DMS 273 (cell line): ENCODE measurements around the gene ARRDC3.
A peak's percentile ranks its signal among the peaks of the same experiment; 100 is the strongest.
"Not testable (repeated sequence)": the region's sequence is repeated elsewhere in the genome, so short reads cannot be mapped to it uniquely, and the experiment has no call there.

Experiments
- DNase-seq: peaks from one replicate; lab custom pipeline; 2025; ENCODE audit not compliant: unreplicated experiment; lab: John Stamatoyannopoulos, UW

The ARRDC3 gene

DNA sequence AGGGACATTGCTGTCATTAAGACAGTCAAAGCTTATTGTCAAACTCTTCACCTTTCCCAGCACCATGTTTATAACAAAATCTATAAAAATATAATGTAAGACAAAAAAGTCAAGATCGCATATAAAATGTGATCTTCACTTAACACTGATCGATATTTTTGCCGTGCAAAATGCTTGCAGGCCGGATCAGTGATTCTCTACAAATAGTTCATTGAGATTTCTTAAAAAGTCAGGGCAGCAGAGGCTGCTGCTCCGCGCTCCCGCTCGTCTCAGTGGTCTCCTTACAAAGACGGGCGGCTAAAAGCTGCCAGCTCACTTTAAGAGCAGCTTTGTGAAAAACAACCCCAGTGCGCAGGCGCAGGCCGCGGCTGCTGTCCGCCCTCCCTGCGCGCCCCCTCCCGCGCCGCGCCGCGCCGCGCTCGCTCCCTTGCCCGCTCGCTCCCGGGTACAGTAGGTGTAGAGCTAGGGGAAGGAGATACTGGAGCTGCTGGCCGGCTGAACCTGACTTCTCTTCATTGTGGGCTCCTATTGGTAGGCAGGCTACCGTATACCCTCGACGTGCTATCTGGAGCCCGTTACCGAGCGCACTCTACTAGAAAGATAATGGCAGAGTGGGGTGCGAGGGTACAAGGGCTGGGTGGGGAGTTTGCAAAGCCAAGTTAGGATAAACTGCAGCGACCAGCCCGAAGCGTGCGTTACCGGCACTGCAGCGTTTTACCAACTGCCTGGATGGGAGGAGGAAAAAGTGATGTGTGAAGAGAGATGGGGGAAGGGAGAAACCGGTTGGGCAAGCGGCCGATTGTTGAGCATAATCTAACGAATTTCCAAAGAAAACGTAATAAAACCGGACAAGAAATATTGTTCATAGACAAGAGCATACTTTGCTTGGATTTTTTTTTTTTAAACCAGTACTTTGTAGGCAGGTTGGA, at the start of gene ARRDC3:
TSS of gene ARRDC3 (minus strand) at position 291 of the 929 bp plus-strand sequence. CDS start at position 66, 225 bp downstream.
- DNase-seq: peak; percentile 99

DNA sequence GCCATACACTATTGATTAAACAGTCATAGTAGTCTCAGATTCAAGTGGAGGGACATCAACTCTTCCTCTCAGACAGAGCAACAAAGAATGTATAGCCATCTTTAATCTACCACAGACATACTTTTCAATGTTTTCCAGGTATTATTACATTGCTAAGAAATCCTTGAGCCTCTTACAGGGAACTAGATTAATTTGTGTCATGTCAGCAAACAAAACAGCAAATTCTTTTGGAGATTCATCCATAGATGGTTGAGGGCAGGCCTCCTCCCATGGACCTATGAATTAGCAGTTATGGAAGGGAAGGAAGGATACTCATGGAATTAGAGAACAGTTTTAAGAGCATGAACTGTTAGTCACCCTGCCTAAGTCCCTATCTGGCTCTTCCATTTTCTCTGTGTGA, 47.8 kb upstream of the ARRDC3 start:
- DNase-seq: no peak

GRCh38 chr5:91424638-91425436, 41.7 kb upstream of the ARRDC3 start:
- DNase-seq: no peak

DNA sequence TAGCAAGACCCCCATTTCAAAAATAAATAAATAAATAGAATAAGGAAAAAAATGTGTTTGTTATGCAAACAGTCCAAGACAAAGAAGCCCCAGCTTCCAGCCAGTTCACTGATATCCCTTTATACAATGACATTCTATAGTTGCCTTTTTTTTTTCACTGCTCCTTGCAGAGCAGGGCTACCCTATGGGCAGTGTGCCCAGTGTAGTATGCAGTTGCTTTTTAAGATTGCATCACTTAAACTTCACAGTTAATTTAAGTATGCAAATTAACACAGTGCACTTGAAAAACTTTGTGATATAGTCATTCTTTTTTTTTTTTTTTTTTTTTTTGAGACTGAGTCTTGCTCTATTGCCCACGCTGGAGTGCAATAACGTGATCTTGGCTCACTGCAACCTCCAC, 40.8 kb upstream of the ARRDC3 start:
- no peak for DNase-seq

DNA sequence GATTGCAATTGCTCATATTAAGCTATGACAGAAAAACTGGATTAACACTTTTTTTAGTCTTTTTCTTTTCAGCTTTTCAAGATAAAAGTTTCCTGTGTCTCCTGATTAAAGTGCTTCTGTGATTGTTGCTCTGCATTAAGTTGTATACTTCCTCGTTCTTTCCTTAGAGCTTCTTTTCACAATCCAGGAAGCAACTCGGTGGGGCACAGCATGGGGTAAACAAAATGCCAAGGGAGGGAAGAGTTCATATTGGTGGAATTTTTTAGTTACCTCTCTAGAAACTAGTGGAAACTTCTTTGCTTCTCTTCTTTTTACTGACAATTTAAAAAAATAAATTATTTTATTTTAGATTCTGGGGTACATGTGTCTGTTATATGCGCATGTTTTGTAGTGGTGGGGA, 37.8 kb upstream of the ARRDC3 start:
- DNase-seq: no peak

DNA sequence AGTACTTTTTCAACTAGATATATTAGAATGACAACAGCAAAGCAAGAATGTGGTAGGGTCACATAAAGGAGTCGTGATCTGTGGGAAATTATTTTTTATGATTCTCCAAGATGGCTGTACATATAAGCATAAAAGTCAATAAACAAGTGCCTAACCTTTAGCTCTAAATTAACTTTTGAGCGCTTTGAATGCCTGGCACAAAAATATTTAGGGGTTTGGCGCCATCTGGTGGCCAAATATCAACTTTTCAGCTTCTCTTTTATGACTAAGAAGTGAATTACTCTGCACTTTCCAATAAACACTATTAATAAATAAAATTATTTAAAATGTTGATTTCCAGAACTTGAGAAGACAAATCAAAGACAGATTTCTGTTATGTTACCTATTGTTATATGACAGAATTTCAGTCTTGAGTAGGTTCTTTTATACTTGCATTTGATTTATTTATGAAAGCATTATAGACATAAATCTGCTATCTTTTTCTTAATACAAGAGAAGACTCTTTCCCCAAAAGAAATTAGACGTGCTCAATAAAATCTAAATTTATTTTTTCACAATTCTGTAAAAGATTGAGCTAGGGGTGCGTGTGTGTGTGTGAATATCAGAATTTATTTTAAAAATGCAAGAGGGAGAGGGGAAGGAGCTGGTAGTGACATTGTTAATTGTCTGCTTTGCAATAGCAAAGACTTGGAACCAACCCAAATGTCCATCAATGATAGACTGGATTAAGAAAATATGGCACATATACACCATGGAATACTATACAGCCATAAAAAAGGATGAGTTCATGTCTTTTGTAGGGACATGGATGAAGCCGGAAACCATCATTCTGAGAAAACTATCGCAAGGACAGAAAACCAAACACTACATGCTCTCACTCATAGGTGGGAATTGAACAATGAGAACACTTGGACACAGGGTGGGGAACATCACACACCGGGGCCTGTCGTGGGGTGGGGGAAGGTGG, 36.7 kb upstream of the ARRDC3 start:
- peak; percentile 82 for DNase-seq

DNA sequence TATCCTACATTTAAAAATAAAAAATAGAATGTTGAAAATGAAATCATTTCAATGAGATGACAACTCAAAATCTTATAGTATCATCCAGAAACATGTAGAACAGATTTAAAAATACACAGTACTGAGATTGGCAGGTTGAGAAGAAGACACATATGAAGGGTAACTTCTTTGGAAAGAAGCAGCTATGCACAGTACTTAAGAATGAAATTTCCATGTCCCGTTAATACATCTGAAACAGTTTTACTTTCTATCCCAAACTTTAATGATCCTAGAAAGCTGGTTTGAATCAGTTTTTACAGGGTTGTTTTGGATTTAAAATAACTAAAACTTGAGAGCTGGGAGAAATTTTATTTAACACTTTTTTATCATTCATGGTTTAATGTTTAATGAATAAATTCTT, 36.0 kb upstream of the ARRDC3 start:
- no peak for DNase-seq

GRCh38 chr5:91418158-91418557, 35.0 kb upstream of the ARRDC3 start:
- DNase-seq: no peak

DNA sequence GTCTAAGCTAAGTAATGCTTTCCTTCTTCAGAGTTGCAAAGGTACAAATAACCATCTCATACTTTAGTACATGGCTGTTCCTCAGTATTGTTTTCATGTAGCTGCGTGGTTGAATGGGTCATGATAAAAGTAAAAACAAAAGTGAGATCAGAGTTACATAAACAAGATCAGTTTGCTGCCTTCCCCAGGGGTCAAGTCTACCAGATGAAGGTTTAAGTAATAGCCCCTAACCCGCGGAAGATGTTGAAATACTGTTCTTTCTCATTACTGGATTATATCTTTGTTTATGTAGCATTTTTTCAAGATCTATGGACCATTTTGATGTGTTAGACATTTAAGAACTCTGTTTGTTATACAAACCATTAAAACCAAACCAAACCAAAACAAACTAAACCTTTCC, 34.1 kb upstream of the ARRDC3 start:
- no peak for DNase-seq

- DNase-seq: no peak
Observed at GRCh38 chr5:91416491-91416890, 33.4 kb upstream of the ARRDC3 start.

DNA sequence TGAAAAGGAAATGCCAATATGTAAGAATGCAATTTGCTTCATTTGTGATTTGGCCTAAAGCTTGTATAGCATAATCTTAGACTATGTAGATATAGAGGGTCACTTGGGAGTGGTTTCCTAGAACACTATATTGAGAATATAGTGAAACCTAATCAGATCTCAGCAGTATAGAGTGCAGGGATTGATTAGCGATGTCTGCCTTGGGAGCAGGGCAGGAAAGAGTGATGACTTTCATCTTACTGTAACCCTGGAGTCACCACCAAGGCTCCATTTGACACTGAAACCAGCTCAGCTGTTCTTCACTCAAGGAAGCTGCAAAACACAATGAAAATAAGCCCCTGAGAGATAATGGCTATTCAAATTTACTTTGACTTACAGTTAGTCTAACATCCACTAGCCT, 26.2 kb upstream of the ARRDC3 start:
- DNase-seq: no peak

GRCh38 chr5:91408710-91409109, 25.6 kb upstream of the ARRDC3 start:
- no peak for DNase-seq

- DNase-seq: no peak
Observed at GRCh38 chr5:91407204-91407603, 24.1 kb upstream of the ARRDC3 start.

DNA sequence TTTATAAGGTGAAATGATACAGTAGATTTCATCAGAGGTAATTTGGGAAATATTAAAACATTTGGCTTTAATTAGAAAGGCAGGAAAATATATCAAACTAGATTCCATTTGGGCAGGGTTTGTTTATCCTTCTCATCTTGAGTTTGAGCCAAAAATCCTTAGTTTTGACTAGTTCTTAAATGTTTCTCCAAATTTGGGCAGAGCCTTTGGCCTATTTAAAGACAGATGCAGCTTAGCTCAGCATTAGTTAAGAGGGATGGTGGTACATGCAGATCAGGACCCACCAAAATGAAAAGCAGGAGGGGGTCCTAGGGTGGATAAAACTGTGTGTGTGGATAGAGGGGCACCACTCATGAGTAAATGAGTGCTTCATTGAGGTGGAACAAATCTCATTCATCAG, 20.3 kb upstream of the ARRDC3 start:
- DNase-seq: no peak

GRCh38 chr5:91401175-91401574, 18.1 kb upstream of the ARRDC3 start:
- no peak for DNase-seq

- no peak for DNase-seq
Observed at GRCh38 chr5:91397791-91398190, 14.7 kb upstream of the ARRDC3 start.

DNA sequence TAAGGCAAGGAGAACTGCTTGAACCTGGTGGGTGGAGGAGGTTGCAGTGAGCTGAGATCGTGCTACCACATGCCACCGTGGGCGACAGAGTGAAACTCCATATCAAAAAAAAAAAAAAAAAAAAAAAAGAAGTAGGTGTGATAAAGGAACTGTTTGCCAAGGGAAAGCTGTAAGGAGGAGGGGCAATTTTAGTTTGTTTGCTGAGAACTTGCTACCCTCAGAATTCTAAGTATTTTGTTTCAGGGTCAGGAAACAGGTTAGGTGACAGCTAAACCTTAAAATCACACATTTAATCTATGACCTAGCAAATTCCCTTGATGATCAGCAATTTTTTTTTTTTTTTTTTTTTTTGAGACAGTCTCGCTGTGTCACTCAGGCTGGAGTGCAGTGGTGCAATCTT, 7.2 kb upstream of the ARRDC3 start:
- DNase-seq: no peak

GRCh38 chr5:91389555-91389954, 6.4 kb upstream of the ARRDC3 start:
- not testable (repeated sequence) for DNase-seq

DNA sequence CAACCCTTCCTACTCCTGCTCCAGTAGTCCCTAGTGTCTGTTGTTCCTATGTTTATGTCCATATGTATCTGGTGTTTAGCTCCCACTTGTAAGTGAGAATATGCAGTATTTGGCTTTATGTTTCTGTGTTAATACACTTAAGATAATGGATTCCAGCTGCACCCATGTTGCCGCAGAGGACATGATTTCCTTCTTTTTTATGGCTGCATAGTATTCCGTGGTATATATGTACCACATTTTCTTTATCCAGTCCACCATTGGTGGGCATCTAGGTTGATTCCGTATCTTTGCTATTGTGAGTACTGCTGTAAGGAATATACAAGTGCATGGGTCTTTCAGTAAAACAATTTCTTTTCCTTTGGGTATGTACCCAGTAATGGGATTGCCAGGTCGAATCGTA, 5.2 kb upstream of the ARRDC3 start:
- DNase-seq: no peak

DNA sequence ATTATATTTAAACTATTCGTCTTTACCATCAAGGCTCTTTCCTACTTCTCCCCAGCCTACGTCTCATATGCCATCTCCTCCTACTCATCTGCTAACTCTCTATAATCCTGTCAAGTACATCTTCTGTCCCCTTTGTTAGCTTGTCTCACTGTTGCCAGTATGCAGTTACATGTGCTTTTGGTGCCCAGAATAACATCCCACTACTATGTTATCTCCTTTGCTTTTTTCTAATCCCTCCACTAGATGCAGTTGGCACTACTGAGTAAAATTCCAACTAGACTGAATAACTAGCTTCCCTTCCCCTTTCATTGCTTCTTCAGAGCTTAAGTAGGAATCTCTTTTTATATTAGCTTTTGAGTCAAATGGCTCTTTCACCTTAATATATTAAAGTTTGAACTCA, 3.0 kb upstream of the ARRDC3 start:
- peak; percentile 9 for DNase-seq

DNA sequence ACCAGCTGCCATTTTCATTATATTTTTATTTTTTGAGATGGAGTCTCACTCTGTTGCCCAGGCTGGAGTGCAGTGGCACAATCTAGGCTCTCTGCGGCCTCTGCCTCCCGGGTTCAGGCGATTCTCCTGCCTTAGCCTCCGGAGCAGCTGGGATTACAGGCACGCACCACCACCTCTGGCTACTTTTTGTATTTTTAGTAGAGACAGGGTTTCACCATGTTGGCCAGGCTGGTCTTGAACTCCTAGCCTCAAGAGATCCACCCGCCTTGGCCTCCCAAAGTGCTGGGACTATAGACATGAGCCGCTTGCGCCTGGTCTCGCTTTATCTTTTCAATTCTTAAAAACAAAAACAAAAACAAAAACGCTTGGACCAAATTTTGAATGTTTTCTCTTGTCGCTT, 2.5 kb upstream of the ARRDC3 start:
- DNase-seq: not testable (repeated sequence)
